ENCODE data around the gene PKD2L1. TPM values are rescaled to one million over a fixed set of nuclear protein-coding genes. Genes with fewer than 3 reads are reported as not detected.

The PKD2L1 gene
- total RNA-seq, 1 donor from 2014 or later, result not detected

GRCh38 chr10:100356067-100357017 is 26.3 kb upstream of the PKD2L1 start:
- FAIRE-seq, result no peak

DNA sequence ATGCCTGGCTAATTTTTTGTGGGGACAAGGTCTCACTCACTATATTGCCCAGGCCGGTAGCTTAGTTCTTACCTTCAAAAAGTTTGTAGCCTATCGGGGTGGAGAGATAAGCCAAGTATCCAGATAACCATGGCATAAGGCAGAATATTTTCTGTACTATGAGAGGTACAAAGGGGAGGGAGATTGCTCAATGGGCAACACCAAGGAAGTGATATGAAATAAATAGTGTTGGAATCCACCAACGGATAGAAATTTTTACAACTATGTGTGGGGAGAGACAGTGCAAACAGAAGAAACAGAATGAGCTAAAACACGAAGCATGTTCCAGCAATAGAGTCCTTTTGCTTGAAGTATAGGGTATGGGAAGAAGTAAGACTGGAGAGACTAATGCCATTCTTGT is 25.1 kb upstream of the PKD2L1 start:
- DNase-seq (ENCODE audit: low spot score in 2 of 2) (no peak), FAIRE-seq (no peak)

More at GRCh38 chr10:100356067-100357017, 26.3 kb upstream of the PKD2L1 start:
- DNase-seq (ENCODE audit: low spot score in 2 of 2), result no peak

DNA sequence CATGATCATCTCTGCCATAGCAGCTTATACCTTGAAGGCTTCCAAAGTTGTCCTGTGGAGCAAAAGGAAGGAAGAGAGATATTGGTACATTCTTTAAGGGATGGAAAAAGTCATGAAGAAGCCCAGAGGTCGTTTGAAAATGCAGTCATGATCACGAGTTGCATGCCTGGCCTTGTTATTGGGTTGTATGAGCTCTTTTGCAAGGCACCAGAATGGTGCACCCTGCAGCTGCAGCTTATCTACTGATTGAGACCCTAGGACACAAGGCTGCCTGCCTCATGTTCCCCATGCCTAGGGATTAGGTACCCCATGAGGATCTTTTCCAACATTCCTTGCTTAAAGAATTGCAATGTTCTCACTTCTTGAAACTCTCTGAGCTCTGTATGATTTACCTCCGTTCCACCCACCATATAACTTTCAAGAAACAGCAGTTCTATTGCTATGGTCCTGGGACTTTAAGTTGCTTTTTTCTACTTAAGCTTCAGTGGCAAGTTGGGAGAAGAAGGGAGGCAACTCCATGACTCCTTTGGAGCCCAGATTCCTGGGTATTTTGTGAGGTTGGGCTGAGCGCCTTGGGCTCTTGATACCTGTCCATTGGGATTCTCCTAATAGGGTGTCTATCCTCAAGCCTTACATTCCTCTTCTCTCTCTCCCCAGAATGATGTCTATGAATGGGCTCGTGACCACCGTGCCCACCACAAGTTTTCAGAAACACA is 23.9 kb upstream of the PKD2L1 start:
- no peak for DNase-seq (ENCODE audit: low spot score in 2 of 2)

DNA sequence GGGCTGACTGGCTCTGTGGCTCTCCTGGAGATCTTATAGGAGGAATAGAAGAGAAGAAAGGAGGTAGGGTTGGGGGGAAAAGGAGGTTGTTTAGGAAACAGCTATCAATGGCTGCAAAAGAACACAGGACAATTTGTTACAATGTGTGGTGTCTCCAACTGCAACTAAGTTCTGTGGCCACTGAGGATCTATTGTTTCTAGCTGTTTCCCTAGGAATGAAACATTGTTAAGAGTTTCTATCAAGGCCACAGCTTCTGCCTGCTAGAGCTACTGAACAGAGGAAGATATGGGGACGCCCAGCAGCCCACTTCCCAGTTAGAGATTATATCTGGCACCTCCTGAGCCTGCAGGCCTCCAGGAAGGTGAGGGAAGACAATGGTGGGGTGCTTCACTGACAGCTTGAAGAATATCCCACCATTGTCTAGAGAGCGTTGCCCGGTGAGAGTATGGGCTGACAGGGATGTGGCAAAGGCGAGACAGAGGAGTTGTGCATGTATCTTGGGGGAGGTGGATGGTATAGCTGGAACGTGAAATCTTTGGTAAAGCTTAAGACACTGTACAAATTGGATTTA is 21.0 kb upstream of the PKD2L1 start:
- FAIRE-seq (no peak), DNase-seq (ENCODE audit: low spot score in 2 of 2) (no peak)

More for the DNA sequence above, 23.9 kb upstream of the PKD2L1 start:
- FAIRE-seq, result no peak

GRCh38 chr10:100349672-100350071 is 19.6 kb upstream of the PKD2L1 start:
- no peak for FAIRE-seq
- DNase-seq (ENCODE audit: low spot score in 2 of 2), result no peak

DNA sequence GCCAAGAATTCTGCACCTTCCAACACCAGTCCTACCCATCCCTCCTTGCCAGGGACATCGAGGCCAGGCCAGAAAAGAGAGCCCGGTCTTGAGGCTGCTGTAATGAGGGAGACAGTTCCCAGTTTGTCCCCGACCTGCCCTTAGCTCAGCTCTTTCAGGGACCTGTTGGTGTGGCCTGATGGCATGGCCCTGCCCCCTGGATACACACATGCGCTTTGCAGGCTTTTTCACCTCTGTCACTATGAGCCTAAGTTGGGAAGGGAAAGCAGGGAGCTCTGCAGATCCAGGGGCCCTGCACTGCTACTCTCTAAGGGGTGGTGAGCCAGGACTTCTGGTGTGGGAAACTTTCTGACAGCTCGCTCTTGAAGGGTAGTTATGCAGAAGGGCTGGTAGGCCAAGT is 19.1 kb upstream of the PKD2L1 start:
- FAIRE-seq, result no peak
- no peak for DNase-seq (ENCODE audit: low spot score in 2 of 2)

DNA sequence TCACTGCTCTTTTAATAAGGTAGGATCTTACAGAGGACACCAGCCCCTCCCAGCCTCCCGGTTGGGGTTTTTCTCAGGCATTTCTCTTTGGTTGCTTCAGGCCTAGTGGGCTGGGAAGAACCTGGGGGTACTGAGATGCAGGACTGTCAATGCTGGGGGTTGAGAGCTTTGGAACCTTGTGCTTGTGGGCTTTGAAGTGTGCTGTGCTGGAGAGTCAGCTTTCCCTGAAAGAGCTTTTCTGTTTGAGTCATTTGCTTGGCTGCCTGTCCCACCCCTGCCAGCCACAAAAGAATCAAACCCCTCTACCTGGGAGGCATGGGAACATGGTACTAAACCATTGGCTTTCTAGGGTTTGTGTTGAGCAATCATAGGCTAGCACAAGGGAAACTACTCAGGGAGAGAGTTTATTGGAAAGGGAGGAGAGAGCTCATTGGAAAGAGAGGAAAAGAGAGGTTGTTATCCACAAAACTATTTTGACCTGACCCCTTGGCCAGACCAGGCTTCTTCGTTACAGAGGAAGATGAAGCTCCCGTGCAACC is 18.4 kb upstream of the PKD2L1 start:
- DNase-seq (ENCODE audit: low spot score in 2 of 2), result no peak

DNA sequence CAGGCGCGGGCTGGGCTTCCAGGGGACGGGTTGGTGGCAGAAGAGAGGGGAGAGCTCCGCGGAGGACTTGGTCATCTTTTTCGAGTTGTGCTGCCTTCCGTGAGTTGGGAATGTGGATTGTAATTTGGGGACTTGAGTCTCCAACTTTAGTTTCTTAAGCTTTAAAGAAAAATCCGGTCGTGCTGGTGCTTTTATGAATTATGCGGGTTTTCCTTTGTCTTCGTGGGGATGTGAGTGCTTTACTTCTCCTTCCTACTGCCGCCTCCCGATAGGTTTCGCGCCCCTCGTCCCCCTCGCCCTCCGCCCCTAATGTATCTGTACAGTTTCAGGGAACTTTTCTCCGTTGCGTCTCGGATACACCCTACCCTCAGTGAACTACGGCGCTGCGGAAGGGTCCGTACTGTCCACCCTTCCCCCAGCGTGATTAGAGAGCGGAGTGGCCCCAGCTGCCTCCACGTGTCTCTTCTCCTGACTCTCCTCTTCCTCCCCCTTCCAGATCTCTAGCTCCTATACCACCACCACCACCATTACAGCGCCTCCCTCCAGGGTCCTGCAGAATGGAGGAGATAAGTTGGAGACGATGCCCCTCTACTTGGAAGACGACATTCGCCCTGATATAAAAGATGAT is 17.7 kb upstream of the PKD2L1 start:
- DNase-seq (ENCODE audit: low spot score in 2 of 2), result no peak
- FAIRE-seq, result no peak

More for the DNA sequence above, 18.4 kb upstream of the PKD2L1 start:
- FAIRE-seq, result no peak

DNA sequence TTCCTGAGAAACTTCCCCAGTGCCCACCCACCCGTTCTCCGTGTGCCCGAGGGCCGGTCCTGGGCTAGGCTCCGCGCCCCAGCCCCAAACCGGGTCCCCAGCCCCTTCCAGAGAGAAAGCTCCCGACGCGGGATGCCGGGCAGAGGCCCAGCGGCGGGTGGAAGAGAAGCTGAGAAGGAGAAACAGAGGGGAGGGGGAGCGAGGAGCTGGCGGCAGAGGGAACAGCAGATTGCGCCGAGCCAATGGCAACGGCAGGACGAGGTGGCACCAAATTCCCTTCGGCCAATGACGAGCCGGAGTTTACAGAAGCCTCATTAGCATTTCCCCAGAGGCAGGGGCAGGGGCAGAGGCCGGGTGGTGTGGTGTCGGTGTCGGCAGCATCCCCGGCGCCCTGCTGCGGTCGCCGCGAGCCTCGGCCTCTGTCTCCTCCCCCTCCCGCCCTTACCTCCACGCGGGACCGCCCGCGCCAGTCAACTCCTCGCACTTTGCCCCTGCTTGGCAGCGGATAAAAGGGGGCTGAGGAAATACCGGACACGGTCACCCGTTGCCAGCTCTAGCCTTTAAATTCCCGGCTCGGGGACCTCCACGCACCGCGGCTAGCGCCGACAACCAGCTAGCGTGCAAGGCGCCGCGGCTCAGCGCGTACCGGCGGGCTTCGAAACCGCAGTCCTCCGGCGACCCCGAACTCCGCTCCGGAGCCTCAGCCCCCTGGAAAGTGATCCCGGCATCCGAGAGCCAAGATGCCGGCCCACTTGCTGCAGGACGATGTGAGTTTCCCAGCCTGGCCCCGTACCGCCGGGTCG is 16.9 kb upstream of the PKD2L1 start, which contains the start of gene SCD:
TSS of gene SCD (plus strand) at position 469 of the 803 bp plus-strand sequence. CDS start at position 741, 272 bp downstream.
- DNase-seq (ENCODE audit: low spot score in 2 of 2), result peak; percentile 92 to 93
- no peak for FAIRE-seq

DNA sequence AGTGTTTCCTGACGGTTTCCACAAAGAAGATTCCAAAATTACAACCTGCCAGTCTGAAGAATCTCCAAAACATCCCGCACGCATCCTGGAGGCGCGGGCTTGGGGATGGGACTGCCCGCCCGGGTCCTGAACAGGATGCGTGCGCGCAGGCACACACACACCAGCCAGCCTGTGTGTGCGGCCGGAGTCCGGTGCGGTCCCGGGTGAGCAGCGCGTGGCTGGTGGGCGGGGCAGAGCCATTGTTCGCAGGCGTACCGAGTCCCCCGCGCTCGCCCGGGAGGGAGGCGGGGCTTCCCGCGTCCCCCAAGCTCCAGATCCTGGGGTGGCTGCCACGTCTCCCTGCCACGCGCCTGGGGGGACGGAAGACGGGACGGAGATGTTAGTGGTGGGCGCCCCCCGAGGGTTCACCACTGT is 16.3 kb upstream of the PKD2L1 start:
- peak; percentile 66 to 78 for DNase-seq (ENCODE audit: low spot score in 2 of 2)
- no peak for FAIRE-seq

GRCh38 chr10:100345570-100346330 is 15.7 kb upstream of the PKD2L1 start:
- FAIRE-seq (no peak), DNase-seq (ENCODE audit: low spot score in 2 of 2) (no peak)

- FAIRE-seq, result no peak
Observed at GRCh38 chr10:100344241-100344788, 14.3 kb upstream of the PKD2L1 start.

DNA sequence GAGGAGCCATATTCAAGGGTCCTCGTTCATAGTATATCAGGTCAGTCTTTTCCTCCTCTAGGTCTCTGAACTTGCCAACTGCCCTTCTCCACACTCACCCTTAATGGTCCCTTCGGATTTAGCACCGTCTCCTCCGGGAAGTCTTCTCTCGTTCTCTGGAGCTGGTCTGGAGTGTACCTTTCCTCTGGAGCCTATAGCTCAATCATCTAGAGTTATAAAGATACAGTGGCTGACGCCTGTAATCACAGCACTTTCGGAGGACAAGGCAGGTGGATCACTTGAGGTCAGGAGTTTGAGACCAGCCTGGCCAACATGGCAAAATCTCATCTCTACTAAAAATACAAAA is 12.6 kb upstream of the PKD2L1 start:
- FAIRE-seq (no peak), DNase-seq (ENCODE audit: low spot score in 2 of 2) (no peak)

More at GRCh38 chr10:100344241-100344788, 14.3 kb upstream of the PKD2L1 start:
- DNase-seq (ENCODE audit: low spot score in 2 of 2), result no peak

DNA sequence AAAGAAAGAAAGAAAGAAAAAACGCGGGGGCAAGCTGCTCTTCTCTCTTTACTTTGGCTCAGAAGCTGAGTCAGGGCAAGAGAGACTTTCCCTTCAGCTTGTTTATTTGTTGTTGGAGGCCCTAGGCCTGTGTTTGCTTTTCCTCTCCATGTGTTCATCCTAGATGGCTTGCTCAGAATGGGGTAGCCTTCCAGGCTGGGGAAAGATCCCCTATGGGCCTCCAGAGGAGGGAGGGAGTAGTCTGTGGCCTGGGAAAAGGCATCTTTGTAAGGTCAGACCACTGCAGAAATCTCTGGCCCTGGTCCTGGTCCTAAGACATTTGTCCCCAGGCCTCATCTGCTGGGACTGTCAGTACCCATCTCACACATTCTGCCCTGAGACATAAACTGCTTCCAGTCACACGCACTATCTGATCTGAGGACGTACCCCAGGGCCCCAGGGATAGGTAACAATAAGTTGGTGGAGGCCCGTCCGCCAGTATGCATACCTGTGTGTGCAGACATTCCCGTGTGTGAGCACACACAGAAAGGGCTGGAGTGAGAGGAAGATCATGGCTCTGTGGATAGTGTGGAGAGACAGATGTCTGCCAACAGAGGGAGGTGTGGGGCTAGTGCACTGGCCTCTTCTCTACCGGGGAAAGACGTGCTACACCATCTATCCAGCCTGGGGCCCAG is 12.1 kb upstream of the PKD2L1 start:
- DNase-seq (ENCODE audit: low spot score in 2 of 2) (no peak), FAIRE-seq (no peak)

DNA sequence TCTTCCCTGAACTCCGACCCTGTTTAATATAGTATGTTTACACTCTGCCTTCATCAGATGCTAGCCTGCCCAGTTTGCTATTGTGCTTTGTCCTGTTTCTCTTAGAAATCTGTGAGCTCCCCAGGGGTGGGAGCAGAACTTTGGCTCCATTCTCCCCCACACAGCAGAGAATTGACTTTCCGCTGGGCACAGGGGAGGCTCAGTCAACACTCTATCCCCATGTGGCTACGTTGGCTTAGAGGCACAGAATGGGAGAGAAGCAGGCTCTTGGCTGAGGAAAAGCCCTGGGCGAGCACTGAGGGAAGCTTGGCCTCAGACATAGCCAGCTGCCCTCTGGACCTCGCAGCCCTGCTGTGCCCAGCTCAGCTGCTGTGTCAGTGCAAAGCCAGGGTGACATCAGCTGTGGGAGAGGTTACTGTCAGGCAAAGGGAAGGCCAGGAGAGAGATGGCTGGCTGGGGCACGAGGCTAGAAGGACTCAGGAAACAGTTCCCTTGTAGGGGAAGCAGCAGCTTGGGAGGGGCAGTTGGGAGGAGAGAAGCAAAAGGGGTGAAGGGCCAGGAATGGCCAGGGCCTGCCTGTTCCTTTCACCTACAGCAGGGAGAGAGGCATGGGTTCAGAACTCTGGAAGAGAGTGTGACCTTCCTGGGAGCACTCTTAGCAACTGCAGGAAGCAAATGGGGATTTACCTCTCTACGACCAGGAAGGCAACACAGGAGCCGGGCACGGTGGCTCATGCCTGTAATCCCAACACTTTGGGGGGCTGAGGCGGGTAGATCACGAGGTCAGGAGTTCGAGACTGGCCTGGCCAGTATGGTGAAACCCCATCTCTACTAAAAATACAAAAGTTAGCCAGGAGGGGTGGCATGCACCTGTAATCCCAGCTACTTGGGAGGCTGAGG is 11.2 kb upstream of the PKD2L1 start:
- no peak for FAIRE-seq
- DNase-seq (ENCODE audit: low spot score in 2 of 2), result peak; percentile 64 to 70

GRCh38 chr10:100339236-100339635 is 9.2 kb upstream of the PKD2L1 start:
- no peak for FAIRE-seq
- no peak for DNase-seq (ENCODE audit: low spot score in 2 of 2)

Measured in frontal cortex (tissue), 4 donors.